HG02759 (cell line): ENCODE results near the gene NR3C2.

Source experiments
- ATAC-seq: cut with Tn5 transposase; IDR thresholded peaks from one replicate; pipeline ENCODE4 v1.9.1; 2021; ENCODE audit warnings: mild to moderate bottlenecking, moderate library complexity; ENCODE audit not compliant: unreplicated experiment

The NR3C2 gene

GRCh38 chr4:148266921-148267320 is 175.3 kb downstream of the NR3C2 start:
- ATAC-seq: no peak

- ATAC-seq: no peak
Observed at GRCh38 chr4:148266240-148266639, 176.0 kb downstream of the NR3C2 start.

- no peak for ATAC-seq
Observed at GRCh38 chr4:148265627-148266026, 176.6 kb downstream of the NR3C2 start.

GRCh38 chr4:148263802-148264201 is 178.4 kb downstream of the NR3C2 start:
- ATAC-seq: no peak

GRCh38 chr4:148263127-148263526 is 179.1 kb downstream of the NR3C2 start:
- no peak for ATAC-seq

- ATAC-seq: no peak
Observed at GRCh38 chr4:148261848-148262247, 180.4 kb downstream of the NR3C2 start.

- no peak for ATAC-seq
Observed at GRCh38 chr4:148259841-148260240, 182.4 kb downstream of the NR3C2 start.

GRCh38 chr4:148258535-148258934 is 183.7 kb downstream of the NR3C2 start:
- ATAC-seq: no peak

- ATAC-seq: no peak
Observed at GRCh38 chr4:148255344-148255720, 186.9 kb downstream of the NR3C2 start.

GRCh38 chr4:148254621-148255343 is 187.4 kb downstream of the NR3C2 start:
- no peak for ATAC-seq

GRCh38 chr4:148253768-148254167 is 188.4 kb downstream of the NR3C2 start:
- no peak for ATAC-seq

GRCh38 chr4:148248824-148249223 is 193.4 kb downstream of the NR3C2 start:
- no peak for ATAC-seq

- no peak for ATAC-seq
Observed at GRCh38 chr4:148245015-148245414, 197.2 kb downstream of the NR3C2 start.

- ATAC-seq: no peak
Observed at GRCh38 chr4:148243837-148244236, 198.4 kb downstream of the NR3C2 start.

GRCh38 chr4:148240241-148240640 is 202.0 kb downstream of the NR3C2 start:
- ATAC-seq: no peak

GRCh38 chr4:148239494-148239985 is 202.7 kb downstream of the NR3C2 start:
- no peak for ATAC-seq

- ATAC-seq: no peak
Observed at GRCh38 chr4:148238811-148239493, 203.3 kb downstream of the NR3C2 start.

- ATAC-seq: no peak
Observed at GRCh38 chr4:148238086-148238485, 204.1 kb downstream of the NR3C2 start.

- ATAC-seq: no peak
Observed at GRCh38 chr4:148235809-148236208, 206.4 kb downstream of the NR3C2 start.

GRCh38 chr4:148229798-148230197 is 212.4 kb downstream of the NR3C2 start:
- no peak for ATAC-seq

GRCh38 chr4:148229028-148229427 is 213.2 kb downstream of the NR3C2 start:
- no peak for ATAC-seq

GRCh38 chr4:148227147-148227546 is 215.1 kb downstream of the NR3C2 start:
- no peak for ATAC-seq
